ENCODE data around the gene HJURP. TPM values are rescaled to one million over a fixed set of nuclear protein-coding genes. Genes with fewer than 3 reads are reported as not detected.

Gene HJURP
- total RNA-seq, 2 experiments from 2014 or later, result 98.4 to 102 TPM

DNA sequence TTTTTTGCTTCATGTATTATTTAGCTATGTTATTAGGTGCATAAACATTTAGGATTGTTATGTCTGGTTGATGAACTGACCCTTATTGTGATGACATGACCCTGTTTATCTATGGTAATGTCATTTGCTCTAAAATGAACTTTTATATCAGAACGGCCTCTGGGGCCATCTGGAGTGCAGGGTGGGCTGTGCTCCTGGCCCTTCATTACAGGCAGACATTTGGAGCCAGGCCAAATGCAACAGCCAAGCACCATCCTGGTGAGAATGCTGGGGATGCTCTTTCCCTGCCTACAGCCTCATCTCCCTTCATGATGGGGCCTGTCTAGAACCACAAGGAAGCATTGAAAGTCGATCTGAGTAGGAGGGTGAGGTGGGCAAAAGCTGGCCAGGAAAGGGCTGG, 38.0 kb downstream of the HJURP start:
- Mint-ChIP-seq H3K9me3 (no peaks in the 10 kb centered on the region), H3K4me3 (no peak overlapping the region), H3K36me3 (no peaks in the 10 kb centered on the region), H3K27me3 (peaks cover 3% of the 10 kb centered on the region), H3K27ac (no peak overlapping the region), H3K4me1 (ENCODE audit: low read depth) (no peaks in the 10 kb centered on the region)
- intact Hi-C loops (cut with micrococcal nuclease), result no loop called here
- POLR2A ChIA-PET, result no interaction called here
- CTCF ChIA-PET, result no interaction called here
- no peak for DNase-seq

GRCh38 chr2:233815861-233816260, 38.5 kb downstream of the HJURP start:
- H3K4me3 Mint-ChIP-seq, result no peak overlapping the region
- CTCF ChIA-PET, result no interaction called here
- H3K36me3 Mint-ChIP-seq, result no peaks in the 10 kb centered on the region

DNA sequence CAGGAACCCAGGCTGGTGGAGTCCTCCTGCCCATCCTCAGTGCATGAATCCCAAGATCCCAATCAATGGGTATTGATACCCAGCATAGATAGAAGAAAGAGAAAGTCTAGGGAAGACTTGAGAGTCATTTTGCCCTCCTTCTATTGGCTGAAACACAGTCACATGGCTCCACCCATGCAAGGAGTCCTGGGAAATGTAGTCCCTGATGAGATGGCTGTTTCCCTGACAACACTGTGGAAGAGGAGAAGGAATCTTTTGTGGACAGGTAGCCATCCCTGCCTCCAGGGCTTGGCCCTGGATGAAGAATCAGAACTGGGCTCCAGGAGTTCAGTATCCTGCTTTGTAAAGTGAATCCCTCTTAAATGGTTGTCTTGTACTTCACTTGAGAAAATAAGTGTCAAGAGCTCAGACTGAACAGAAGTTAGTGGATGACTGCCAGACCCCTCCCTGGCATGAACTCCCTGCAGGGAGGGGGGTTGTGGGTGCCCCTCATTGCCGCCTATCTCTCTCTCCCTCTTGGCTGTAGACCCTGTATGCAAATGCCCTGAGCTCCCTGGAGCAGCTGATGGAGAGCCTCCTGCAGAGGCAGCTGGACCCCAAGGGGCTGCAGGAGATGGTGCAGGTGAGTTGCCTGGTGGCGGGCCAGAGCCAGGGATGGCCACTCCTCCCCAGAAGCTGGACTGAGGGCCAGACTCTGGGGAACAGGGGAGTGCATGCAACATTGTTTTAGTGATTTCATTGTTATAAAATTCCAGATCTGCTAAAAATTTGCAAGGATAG, 40.1 kb downstream of the HJURP start:
- ChIA-PET POLR2A (no interaction called here), CTCF (no interaction called here)
- Mint-ChIP-seq H3K27me3 (peaks cover 7% of the 10 kb centered on the region), H3K4me1 (ENCODE audit: low read depth) (no peaks in the 10 kb centered on the region), H3K9me3 (no peaks in the 10 kb centered on the region), H3K36me3 (no peaks in the 10 kb centered on the region), H3K27ac (no peak overlapping the region), H3K4me3 (no peak overlapping the region)
- intact Hi-C loops (cut with micrococcal nuclease), result no loop called here
- no peak for DNase-seq

More at GRCh38 chr2:233815861-233816260, 38.5 kb downstream of the HJURP start:
- no peak for DNase-seq
- Mint-ChIP-seq H3K27me3 (peaks cover 4% of the 10 kb centered on the region), H3K4me1 (ENCODE audit: low read depth) (no peaks in the 10 kb centered on the region), H3K27ac (no peak overlapping the region), H3K9me3 (no peaks in the 10 kb centered on the region)
- intact Hi-C loops (cut with micrococcal nuclease), result no loop called here
- POLR2A ChIA-PET, result no interaction called here

- ChIA-PET POLR2A (no interaction called here), CTCF (no interaction called here)
- H3K27ac Mint-ChIP-seq, result no peak overlapping the region
- no peaks in the 10 kb centered on the region for H3K4me1 Mint-ChIP-seq (ENCODE audit: low read depth)
- intact Hi-C loops (cut with micrococcal nuclease), result no loop called here
- H3K27me3 Mint-ChIP-seq, result peaks cover 7% of the 10 kb centered on the region
- H3K4me3 Mint-ChIP-seq, result no peak overlapping the region
- H3K36me3 Mint-ChIP-seq, result no peaks in the 10 kb centered on the region
- DNase-seq, result no peak
- no peaks in the 10 kb centered on the region for H3K9me3 Mint-ChIP-seq
These were observed 40.9 kb downstream of the HJURP start for GRCh38 chr2:233813236-233814055.

DNA sequence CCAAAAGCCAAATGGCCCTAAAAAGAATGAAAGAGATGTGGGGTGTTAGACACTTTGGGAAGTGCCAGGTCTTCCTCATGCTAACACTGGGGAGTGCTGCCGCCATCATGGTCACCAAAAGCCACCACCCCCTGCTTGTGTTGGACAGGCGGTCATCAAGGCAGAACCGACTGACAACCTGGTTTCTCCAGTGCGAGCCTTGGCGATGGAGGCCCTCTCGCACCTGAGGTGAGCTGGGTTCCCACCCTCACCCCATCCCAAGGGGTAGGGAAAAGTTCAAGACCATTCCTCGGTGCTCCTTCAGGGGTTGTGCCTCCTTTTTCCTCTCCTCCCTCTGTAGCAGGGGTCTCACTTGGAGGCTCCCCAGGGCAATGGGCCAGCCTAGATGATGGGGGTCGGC, 42.6 kb downstream of the HJURP start:
- DNase-seq, result peak; percentile 1
- Mint-ChIP-seq H3K4me3 (no peak overlapping the region), H3K27ac (no peak overlapping the region), H3K9me3 (no peaks in the 10 kb centered on the region), H3K27me3 (peaks cover 6% of the 10 kb centered on the region), H3K4me1 (ENCODE audit: low read depth) (no peaks in the 10 kb centered on the region), H3K36me3 (no peaks in the 10 kb centered on the region)
- ChIA-PET CTCF (no interaction called here), POLR2A (no interaction called here)
- intact Hi-C loops (cut with micrococcal nuclease), result no loop called here

GRCh38 chr2:233811087-233811486, 43.2 kb downstream of the HJURP start:
- H3K27me3 Mint-ChIP-seq, result peaks cover 6% of the 10 kb centered on the region
- no peaks in the 10 kb centered on the region for H3K4me1 Mint-ChIP-seq (ENCODE audit: low read depth)
- CTCF ChIA-PET, result no interaction called here
- no peak overlapping the region for H3K27ac Mint-ChIP-seq
- H3K9me3 Mint-ChIP-seq, result no peaks in the 10 kb centered on the region
- no peaks in the 10 kb centered on the region for H3K36me3 Mint-ChIP-seq
- peak; percentile 4 for DNase-seq
- H3K4me3 Mint-ChIP-seq, result no peak overlapping the region
- intact Hi-C loops (cut with micrococcal nuclease), result no loop called here
- POLR2A ChIA-PET, result no interaction called here

DNA sequence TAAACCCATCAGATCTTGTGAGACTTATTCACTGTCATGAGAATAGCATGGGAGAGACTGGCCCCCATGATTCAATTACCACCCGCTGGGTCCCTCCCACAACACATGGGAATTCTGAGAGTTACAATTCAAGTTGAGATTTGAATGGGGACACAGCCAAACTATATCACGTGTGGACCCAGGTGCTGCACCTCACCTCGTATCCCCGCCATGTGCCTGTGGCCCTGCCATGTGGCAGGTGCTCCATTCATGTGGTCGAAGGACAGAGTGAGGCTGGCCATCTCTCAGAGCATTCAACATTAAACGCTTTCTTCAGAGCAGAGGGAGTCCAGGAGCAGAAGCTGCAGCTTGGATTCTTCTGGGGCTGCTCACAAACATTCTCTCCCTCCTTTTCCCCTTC, 44.0 kb downstream of the HJURP start:
- ChIA-PET POLR2A (no interaction called here), CTCF (no interaction called here)
- Mint-ChIP-seq H3K4me3 (no peak overlapping the region), H3K36me3 (no peaks in the 10 kb centered on the region), H3K27me3 (peaks cover 6% of the 10 kb centered on the region), H3K9me3 (no peaks in the 10 kb centered on the region), H3K27ac (no peak overlapping the region), H3K4me1 (ENCODE audit: low read depth) (no peaks in the 10 kb centered on the region)
- intact Hi-C loops (cut with micrococcal nuclease), result no loop called here
- DNase-seq, result peak; percentile 3

DNA sequence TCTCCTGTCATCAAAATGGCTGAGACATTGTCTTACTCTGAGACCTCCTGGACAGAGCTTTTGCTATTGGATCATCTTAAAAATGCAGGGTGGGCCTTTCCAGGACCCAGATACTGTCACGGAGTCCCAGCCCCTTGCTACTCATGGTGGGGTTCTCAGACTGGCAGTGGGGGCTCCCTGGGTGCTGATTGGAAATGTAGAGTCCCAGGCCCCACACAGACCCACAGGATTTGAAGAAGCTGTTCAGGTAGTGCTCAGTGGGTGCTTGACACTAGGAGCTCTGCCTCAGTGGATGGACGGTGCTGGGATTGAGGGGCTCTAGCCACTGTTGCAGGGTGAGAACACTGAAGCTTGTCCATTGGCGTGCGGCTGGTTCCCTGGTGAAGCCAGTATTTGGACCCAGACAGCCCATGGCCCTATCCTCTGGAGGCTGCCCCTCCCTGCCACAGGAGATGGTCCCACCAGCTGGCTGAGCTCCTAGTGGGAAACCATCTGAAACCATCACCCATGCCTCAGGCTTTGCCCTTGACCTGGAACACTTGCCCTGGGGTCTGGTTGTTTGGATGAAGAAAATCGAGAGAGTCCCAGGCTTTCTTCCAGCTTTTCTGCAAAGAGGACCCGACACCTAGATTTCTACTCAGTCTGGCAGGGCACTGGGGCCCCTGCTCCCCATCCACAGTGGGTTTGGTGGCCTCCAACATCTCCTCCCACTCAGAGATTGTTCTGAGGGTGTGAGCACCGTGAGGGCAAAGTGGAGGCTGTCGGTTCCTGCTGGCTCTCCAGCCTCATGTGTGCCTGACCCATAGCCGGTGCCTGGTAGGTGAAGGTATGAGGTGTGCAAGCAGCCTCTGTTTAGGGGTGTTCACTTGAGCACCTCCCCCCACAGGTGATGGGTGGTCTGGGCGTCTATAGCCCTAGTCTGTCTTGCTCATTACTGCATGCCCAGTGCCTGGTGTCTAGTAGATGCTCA, 46.1 kb downstream of the HJURP start:
- POLR2A ChIA-PET, result no interaction called here

DNA sequence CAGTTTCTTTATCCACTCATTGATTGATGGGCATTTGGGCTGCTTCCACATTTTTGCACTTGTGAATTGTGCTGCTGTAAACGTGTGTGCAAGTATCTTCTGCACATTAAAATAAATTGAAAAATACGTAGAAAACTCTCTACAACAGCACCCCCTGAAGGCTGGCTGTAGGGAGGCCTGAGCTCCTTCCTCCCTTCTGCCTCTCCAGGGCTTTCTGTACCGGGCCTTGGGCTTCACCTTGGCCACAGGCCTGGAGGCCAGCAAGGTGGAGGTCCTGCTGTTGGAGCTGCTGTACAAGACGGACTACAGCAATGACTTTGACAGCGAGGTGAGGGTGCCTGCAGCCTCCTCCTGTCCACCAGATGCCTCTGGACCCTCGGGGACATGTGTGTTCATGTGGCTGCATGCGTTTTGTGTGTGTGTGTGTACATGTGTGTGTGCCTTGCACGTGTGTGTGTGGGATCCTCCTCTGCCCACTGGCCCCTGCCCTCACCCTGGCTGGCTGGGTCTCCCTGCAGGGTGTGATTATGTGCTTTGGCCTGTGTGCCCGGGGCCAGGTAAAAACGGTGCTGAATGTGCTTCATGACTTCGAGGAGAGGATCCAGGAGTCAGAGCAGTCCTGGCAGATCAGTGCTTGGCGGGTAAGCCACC, 47.0 kb downstream of the HJURP start:
- Mint-ChIP-seq H3K27me3 (peaks cover 8% of the 10 kb centered on the region), H3K4me3 (no peak overlapping the region), H3K9me3 (no peaks in the 10 kb centered on the region), H3K4me1 (ENCODE audit: low read depth) (no peaks in the 10 kb centered on the region), H3K27ac (no peak overlapping the region), H3K36me3 (no peaks in the 10 kb centered on the region)
- intact Hi-C loops (cut with micrococcal nuclease), result no loop called here
- DNase-seq, result peak; percentile 4
- ChIA-PET CTCF (no interaction called here), POLR2A (no interaction called here)

More for the DNA sequence above, 46.1 kb downstream of the HJURP start:
- Mint-ChIP-seq H3K4me1 (ENCODE audit: low read depth) (no peaks in the 10 kb centered on the region), H3K4me3 (no peak overlapping the region), H3K27ac (no peak overlapping the region), H3K36me3 (no peaks in the 10 kb centered on the region), H3K9me3 (no peaks in the 10 kb centered on the region), H3K27me3 (peaks cover 8% of the 10 kb centered on the region)
- intact Hi-C loops (cut with micrococcal nuclease), result no loop called here
- CTCF ChIA-PET, result no interaction called here
- peak; percentile 3 for DNase-seq

- Mint-ChIP-seq H3K4me3 (no peak overlapping the region), H3K4me1 (ENCODE audit: low read depth) (no peaks in the 10 kb centered on the region), H3K27ac (no peak overlapping the region), H3K27me3 (peaks cover 2% of the 10 kb centered on the region), H3K9me3 (no peaks in the 10 kb centered on the region), H3K36me3 (no peaks in the 10 kb centered on the region)
- POLR2A ChIA-PET, result no interaction called here
- CTCF ChIA-PET, result no interaction called here
- DNase-seq, result no peak
- intact Hi-C loops (cut with micrococcal nuclease), result no loop called here
These were observed 50.3 kb downstream of the HJURP start for GRCh38 chr2:233803994-233804393.

DNA sequence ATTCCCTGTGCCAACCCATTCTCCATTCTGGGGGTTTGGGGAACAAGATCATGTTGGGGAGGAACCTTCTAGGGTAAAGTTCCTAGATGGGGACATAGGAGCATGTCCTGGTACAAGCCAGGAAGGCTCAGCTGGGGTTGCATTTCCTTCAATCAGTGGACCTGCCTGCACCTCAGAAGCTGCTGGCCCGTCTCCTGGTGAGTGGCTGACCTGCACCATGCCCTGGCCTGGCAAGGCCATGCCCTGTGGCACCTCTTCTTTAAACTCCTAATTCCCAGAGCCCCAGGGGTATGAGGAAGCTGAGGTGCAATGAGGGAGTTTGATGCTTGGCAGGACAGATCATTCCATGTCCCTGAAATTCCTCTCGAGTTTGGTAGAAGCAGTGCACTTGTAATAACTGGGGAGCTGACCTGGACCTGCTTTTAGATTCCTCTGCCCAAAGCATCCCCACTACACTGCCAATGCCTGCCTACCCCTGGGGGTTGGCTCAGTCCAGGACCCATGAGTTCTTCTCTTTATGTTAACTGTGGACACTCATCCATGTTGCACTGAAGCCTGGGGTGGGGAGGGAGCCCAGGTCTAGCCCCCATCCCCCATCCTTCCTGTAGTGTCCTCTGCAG, 50.9 kb downstream of the HJURP start:
- Mint-ChIP-seq H3K27ac (no peak overlapping the region), H3K9me3 (no peaks in the 10 kb centered on the region), H3K4me1 (ENCODE audit: low read depth) (no peaks in the 10 kb centered on the region), H3K36me3 (no peaks in the 10 kb centered on the region), H3K4me3 (no peak overlapping the region), H3K27me3 (peaks cover 2% of the 10 kb centered on the region)
- intact Hi-C loops (cut with micrococcal nuclease), result no loop called here
- POLR2A ChIA-PET, result no interaction called here
- DNase-seq, result peak; percentile 1
- CTCF ChIA-PET, result no interaction called here

All from activated CD4-positive, alpha-beta memory T cell treated with anti-CD3 and anti-CD28 coated beads for 36 hours (primary cell).